DMS153 (cell line): ENCODE results near the gene LRGUK.
"Not testable (repeated sequence)": the region's sequence is repeated elsewhere in the genome, so short reads cannot be mapped to it uniquely, and the experiment has no call there.

Source experiments
- DNase-seq: peaks from one replicate; lab custom pipeline; 2025; lab: John Stamatoyannopoulos, UW

Gene LRGUK

DNA sequence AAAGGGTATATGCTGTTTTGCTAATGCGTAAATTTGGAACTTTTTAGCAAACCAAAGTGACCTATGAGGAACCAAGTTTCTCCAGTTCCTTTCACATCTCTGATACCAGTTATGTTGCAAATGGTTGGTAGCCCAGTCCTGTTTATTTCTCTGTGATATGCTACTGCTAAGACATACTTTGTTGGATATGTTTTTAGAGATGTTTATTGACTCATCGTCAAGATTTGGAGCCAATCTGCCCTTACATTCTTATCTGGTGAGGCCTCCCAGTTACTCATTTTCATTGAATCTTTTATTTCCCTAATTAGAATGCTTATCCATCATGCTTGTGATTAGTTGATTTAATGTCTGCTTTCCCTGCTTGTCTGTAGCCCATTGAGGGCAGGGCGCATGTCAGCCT is 58.9 kb downstream of the LRGUK start:
- DNase-seq, result no peak

DNA sequence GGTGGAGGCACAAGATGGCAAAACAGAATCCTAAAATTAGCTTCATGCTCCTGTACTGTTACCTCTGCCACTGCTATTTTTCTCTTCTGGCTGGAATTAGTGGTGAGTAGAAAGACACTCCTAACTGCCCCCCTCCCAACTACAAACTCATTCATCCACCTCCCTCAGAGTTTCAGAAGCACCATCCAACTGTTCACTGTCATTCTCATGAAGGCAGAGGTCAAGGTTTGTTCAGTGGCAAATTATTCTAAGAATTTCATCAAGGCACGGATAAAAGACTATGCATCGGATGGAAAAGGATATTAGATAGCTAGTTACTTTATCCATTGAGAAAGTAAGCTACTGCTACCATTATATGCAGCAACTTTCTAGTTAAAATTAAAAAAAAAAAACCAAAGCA is 59.7 kb downstream of the LRGUK start:
- no peak for DNase-seq

DNA sequence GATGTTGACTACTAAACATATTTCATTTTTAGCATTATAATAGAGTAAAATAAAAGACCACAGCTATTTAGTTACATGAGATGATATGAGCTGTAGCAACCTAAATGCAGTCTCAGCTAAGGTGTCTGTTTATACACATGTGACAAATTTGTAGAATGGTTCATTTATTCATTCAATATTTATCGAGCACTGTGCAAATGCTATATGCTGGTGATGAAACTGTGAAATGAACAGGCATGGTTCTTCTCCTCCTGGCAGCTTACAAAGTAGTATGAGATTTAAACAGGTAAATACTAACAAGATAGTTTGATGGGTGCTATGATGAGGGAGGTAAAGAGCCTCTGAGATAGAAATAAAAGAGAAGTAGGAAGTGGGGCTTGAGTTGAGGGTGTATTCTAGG is 60.8 kb downstream of the LRGUK start:
- DNase-seq, result no peak

DNA sequence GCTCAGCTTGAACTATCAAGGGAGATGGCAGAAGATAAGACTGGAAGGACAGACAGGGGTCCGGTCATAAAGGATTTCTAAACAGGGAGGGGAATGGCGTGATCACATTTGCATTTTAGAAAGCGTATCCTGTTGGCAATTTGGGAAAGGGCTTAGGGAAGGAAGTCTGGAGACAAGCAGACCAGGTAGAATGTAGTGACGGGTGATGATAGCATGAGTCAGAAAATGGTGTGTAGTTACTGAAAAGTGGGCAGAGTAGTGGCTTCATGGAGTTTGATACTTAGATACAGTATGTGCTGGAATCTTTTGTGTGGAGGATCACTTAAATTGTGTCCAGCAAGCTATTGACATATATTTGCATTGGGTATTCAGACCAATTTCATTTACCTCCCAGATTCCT is 61.2 kb downstream of the LRGUK start:
- DNase-seq, result no peak

- DNase-seq, result no peak
Measured at GRCh38 chr7:134189559-134189958, 62.4 kb downstream of the LRGUK start.

GRCh38 chr7:134191876-134192275 is 64.7 kb downstream of the LRGUK start:
- DNase-seq, result no peak

GRCh38 chr7:134193240-134193639 is 66.1 kb downstream of the LRGUK start:
- DNase-seq, result no peak

- DNase-seq, result no peak
Measured at GRCh38 chr7:134195252-134195651, 68.1 kb downstream of the LRGUK start.

GRCh38 chr7:134196439-134196838 is 69.3 kb downstream of the LRGUK start:
- DNase-seq, result no peak

DNA sequence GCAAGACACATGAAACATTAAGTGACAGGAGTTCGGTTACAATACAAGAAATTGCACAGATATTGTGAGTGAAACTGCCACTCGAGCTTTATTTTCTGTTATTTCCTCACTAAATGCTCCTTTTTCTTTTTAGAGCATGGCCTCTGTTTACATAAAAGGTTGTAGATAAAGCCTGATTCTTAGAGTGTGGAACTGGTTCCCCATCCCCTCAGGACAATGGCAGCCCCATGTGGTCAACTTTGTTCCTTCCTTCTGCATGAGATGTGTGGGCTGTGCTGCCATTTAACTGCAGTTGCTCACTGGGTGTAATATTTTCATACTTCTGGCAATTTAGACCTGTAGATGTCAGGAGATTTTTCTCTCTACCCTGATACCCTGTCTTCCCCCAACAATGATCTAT is 70.2 kb downstream of the LRGUK start:
- DNase-seq, result no peak

GRCh38 chr7:134200970-134201369 is 73.8 kb downstream of the LRGUK start:
- no peak for DNase-seq

GRCh38 chr7:134201569-134202261 is 74.6 kb downstream of the LRGUK start:
- DNase-seq, result no peak

GRCh38 chr7:134203186-134203889 is 76.2 kb downstream of the LRGUK start:
- DNase-seq, result no peak

DNA sequence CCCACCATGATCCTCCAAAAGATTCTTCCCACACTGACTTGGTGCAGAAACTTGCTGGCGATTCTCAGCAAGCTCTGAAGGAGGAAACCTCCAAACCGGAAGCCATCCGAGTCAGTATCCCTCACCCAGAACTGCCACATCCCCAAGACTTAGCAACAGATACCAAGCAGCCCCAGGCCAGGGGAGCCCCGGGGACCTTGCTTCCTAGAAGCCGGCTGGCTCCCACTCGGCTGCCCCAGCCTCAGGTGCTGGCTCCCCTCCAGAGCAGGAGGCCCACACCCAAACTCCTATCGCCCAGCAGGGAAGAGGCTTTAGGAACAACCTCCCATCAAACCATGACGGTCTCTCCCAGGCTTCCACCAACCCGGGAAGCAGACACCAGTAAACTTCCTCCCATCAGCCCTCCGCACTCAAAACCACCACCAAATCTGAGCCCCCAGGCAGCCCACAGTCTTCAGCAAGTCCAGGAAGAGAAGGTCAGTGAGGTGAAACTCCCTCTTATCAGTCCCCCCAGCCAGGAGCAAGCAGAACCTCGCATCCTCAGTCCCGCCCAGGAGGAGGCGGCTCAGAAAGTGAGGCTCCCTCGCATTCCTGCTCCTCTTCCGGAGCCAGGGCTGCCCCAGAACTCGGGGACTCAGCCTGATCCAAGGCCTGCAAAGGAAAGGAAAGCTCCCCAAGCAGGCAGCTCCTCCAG is 82.3 kb downstream of the LRGUK start:
- no peak for DNase-seq

DNA sequence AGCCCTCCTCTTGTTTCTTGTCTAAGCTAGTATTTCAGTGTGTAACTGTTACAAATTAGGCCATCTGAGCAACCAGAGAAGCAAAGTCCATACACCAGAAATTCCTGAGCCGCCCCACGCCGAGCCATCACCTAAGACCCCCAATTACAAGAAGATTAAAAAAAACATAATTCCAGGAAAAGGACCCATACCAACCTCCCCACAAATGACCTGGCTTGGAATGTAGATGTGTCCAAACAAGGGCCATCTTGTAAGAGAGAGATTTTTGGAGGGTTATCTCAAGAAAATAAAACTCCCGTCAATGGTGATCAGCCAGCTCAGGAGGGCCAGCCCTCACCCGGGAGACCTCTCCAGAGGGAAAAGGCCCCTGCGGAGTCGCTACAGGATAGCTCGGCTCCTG is 83.1 kb downstream of the LRGUK start:
- no peak for DNase-seq

DNA sequence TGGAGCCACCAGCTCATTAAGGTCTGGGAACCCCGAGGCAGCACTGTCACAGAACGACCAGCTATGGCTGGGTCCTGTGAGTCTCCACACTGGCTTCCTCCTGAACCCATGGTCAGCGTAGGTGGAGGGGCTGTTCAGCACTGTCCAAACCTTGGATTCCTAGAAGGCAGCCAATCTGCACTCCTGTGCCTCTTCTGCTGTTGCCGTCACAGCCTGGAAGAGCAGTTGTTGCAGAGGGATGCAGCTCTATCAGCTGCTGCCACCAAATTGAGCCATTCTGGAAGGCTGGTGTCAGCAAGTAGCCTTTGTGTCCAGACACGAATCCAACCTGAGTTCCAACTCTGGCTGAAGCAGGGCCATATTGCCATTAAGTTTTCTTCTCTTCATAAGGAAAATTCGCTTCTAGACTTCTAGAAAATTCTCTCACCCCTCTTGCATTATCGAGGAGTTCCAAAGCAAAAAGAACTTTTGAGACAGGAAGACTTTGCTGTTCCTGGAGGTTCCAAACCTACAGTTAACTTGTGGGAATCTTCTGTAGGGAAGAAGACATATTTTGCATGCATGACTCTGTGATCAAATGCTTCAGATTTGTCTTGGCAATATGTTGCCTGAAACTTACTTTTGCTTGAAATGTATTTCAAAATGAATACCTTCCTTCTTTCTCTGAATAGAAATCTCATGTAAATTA is 84.0 kb downstream of the LRGUK start:
- no peak for DNase-seq

GRCh38 chr7:134211817-134212216 is 84.7 kb downstream of the LRGUK start:
- no peak for DNase-seq

DNA sequence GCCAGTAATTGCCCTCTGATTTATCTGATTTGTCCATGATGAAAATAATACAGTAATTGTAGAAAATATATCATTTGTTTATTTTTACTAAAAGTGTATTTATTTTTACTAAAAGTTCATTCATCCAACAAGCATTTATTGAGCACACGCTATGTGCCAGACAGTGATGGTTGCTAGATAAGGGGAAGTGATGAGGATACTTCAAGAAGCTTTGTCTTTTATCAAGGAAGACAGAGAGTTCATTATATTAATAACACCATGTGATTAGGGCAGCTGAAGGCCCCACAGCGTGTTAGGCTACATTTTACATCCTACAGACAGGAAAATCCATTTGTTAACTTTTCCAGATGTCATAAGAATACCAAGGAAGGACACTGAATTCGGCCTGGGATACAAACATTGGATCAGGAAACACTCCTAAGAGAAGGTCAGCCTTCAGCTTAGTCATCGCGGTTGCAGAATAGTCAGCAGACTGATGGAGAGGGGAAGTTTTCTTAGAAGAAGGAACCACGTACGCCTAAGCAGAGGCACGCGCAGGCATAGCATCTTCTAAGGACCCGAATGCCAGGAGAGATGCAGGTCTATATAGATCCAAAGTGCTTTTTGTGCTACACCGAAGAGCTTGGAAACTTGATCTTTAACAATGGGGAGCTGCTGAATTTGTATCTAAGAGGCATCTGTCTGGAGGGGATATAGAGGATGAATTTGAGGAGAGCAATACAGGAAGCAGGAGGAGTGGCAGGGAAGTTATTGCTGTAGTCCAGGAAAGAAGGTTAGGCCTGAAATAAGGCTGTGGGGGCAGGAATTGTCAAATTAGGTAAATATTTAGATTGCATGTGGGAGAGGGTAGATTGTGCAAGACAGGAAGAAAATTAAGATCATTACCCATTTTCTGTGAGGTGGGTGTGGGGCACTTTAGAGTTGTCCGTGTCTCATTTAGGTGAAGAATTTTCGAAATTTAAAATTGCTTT is 85.7 kb downstream of the LRGUK start:
- no peak for DNase-seq

DNA sequence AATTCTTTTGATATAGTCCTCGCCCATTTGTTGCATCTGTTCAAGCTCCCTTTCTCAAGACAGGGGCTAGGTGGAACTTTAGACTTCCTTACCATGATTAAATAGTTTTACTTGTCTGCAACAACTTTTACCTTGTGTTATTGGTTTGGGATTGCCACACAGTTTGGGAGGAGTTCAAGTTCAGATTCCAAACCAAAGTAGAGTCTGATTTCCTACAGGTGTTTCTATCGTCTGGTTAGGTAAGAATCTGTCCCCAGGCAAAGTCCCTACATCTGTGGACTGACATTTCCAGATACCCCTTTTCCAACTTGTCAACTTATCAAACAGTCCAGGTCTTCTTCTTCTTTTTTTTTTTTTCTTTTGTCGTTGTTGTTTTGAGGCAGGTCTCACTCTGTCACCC is 93.1 kb downstream of the LRGUK start:
- no peak for DNase-seq

DNA sequence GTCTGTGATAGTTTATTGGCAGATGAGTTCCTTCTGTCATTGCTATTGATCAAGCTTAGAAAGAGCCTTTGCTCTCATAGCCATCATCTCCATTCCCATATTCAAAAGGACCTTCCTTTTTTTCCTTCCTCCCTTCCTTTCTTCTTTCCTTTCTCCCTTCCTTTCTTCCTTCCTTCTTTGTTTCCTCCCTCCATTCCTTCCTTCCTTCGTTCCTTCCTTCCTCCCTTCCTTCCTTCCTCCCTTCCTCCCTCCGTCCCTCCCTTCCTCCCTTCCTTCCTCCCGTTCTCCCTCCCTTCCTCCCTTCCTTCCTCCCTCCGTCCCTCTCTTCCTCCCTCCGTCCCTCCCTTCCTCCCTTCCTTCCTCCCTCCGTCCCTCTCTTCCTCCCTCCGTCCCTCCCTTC is 104.2 kb downstream of the LRGUK start:
- not testable (repeated sequence) for DNase-seq

GRCh38 chr7:134234216-134234615 is 107.1 kb downstream of the LRGUK start:
- DNase-seq, result no peak
